Right atrium auricular region (tissue), 2 donors: ENCODE measurements around the gene TEX22. TPM values are rescaled to one million over a fixed set of nuclear protein-coding genes. Genes with fewer than 3 reads are reported as not detected.

Source experiments
- DNase-seq: peaks from one replicate; pipeline ENCODE4 v3.0.0-alpha.2; 2019; ENCODE audit warnings: low spot score
- H3K27ac ChIP-seq, 2 donors: fragments of 200-600 bp; sonication (generic); 1 replicate in 1 of 2; 2 replicates in 1 of 2; pipeline ENCODE4 v1.5.1; 2016 to 2019
- H3K27me3 ChIP-seq, 2 donors: fragments of 200-600 bp; sonication (generic); one replicate each; pipeline versions ENCODE4 v1.5.1 to v1.6.0; 2017 to 2019
- H3K36me3 ChIP-seq: fragments of 200-600 bp; sonication (generic); one replicate; pipeline ENCODE4 v1.5.1; 2016
- H3K4me1 ChIP-seq, 2 donors: fragments of 200-600 bp; sonication (generic); one replicate each; pipeline versions ENCODE4 v1.5.1 to v1.6.0; 2017 to 2019
- H3K4me3 ChIP-seq, 2 donors: fragments of 200-600 bp; sonication (generic); 1 replicate in 1 of 2; 2 replicates in 1 of 2; pipeline ENCODE4 v1.5.1; 2017 to 2019; ENCODE audit warnings: mild to moderate bottlenecking in 1 of 2, moderate library complexity in 1 of 2
- H3K9me3 ChIP-seq, 2 donors: fragments of 200-600 bp; sonication (generic); one replicate each; pipeline ENCODE4 v1.5.1; 2019
- total RNA-seq, 2 donors: library from RNA; depleted of rRNA; stranded (reverse); fragments of >200 nt; gene quantifications; one replicate each; pipeline ENCODE4 v1.1.0, GENCODE V29; 2016
- TF ChIP-seq, protein P1 (sequence below), 2 donors: fragments of 200-600 bp; sonication (generic); IDR thresholded peaks; one replicate each; pipeline ENCODE4 v1.5.1; 2019; ENCODE audit warnings: antibody characterized with exemption in 2 of 2

TEX22 gene
- total RNA-seq, 2 donors from 2014 or later = 0.16 TPM; not detected in 1

DNA sequence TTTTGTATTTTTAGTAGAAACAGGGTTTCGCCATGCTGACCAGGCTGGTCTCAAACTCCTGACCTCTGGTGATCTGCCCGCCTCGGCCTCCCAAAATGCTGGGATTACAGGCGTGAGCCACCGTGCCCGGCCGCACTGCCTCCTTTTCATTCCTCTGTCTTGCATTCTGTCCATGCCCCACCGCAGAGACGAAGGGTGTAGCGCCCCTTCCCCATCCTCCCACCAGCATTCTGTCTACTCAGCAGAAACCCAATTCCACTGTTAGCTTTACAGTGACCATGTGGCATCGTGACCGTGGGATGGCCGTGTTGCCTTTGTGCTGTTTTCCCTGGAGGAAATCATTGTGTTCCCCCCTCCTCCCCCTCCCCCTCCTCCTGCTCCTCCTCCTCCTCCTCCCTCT is 10.3 kb downstream of the TEX22 start:
- no peaks in the 10 kb centered on the region for H3K27me3 ChIP-seq
- TF ChIP-seq, protein P1, sequence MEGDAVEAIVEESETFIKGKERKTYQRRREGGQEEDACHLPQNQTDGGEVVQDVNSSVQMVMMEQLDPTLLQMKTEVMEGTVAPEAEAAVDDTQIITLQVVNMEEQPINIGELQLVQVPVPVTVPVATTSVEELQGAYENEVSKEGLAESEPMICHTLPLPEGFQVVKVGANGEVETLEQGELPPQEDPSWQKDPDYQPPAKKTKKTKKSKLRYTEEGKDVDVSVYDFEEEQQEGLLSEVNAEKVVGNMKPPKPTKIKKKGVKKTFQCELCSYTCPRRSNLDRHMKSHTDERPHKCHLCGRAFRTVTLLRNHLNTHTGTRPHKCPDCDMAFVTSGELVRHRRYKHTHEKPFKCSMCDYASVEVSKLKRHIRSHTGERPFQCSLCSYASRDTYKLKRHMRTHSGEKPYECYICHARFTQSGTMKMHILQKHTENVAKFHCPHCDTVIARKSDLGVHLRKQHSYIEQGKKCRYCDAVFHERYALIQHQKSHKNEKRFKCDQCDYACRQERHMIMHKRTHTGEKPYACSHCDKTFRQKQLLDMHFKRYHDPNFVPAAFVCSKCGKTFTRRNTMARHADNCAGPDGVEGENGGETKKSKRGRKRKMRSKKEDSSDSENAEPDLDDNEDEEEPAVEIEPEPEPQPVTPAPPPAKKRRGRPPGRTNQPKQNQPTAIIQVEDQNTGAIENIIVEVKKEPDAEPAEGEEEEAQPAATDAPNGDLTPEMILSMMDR (IDR thresholded peaks at IDR 0.05) = no peak

DNA sequence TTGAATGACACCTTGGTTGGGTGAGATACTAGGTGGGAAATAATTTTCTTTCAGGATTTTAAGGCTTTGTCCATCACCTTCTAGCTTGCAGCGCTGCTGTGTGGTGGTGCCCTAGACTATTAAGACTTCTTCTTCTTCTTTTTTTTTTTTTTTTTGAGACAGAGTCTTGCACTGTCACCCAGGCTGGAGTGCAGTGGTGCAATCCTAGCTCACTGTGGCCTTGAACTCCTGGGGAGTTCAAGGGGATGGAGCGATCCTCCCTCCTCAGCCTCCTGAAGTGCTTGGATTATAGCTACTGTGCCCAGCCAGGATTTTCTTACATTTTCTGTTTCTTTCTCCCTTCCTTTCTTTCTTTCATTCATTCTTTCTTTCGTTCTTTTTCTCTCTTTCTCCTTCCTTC is 11.0 kb downstream of the TEX22 start:
- DNase-seq = no peak
- H3K4me3 ChIP-seq = no peak overlapping the region
- TF ChIP-seq, protein P1 (IDR thresholded peaks at IDR 0.05) = no peak
- peaks cover 0 to 18% of the 10 kb centered on the region in 2 donors for H3K4me1 ChIP-seq
- no peak overlapping the region for H3K27ac ChIP-seq
- H3K27me3 ChIP-seq = no peaks in the 10 kb centered on the region
- no peaks in the 10 kb centered on the region for H3K36me3 ChIP-seq
- H3K9me3 ChIP-seq = no peaks in the 10 kb centered on the region

More for the DNA sequence above, 10.3 kb downstream of the TEX22 start:
- Histone ChIP-seq H3K36me3 (no peaks in the 10 kb centered on the region), H3K4me3 (no peak overlapping the region), H3K9me3 (no peaks in the 10 kb centered on the region), H3K27ac (no peak overlapping the region), H3K4me1 (peaks cover 0 to 15% of the 10 kb centered on the region in 2 donors)
- DNase-seq = no peak

DNA sequence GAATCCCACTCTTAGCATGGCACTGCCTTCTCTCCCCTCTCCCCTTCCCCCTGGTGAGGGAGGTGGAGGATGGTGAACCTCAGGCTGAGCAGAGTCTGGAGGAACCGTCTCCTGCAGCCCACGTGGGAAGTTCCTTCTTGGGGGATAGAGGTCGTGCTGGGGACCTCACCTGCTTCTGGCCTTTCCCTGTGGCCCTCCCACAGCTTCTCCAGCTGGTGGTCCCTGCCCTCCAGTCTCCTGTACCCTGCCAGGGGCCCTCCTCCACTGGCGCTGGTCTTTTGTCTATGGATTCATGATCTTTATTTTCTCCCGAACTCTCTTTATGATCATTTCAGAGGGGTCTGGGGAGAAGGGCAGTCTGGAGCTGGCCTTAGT is 12.3 kb downstream of the TEX22 start:
- Histone ChIP-seq H3K27ac (no peak overlapping the region), H3K4me3 (peak overlapping the region in 1 of 2 donors; percentile 48), H3K4me1 (peaks cover 0 to 27% of the 10 kb centered on the region in 2 donors), H3K36me3 (no peaks in the 10 kb centered on the region), H3K9me3 (no peaks in the 10 kb centered on the region), H3K27me3 (no peaks in the 10 kb centered on the region)
- TF ChIP-seq, protein P1 (IDR thresholded peaks at IDR 0.05) = no peak
- DNase-seq = no peak

DNA sequence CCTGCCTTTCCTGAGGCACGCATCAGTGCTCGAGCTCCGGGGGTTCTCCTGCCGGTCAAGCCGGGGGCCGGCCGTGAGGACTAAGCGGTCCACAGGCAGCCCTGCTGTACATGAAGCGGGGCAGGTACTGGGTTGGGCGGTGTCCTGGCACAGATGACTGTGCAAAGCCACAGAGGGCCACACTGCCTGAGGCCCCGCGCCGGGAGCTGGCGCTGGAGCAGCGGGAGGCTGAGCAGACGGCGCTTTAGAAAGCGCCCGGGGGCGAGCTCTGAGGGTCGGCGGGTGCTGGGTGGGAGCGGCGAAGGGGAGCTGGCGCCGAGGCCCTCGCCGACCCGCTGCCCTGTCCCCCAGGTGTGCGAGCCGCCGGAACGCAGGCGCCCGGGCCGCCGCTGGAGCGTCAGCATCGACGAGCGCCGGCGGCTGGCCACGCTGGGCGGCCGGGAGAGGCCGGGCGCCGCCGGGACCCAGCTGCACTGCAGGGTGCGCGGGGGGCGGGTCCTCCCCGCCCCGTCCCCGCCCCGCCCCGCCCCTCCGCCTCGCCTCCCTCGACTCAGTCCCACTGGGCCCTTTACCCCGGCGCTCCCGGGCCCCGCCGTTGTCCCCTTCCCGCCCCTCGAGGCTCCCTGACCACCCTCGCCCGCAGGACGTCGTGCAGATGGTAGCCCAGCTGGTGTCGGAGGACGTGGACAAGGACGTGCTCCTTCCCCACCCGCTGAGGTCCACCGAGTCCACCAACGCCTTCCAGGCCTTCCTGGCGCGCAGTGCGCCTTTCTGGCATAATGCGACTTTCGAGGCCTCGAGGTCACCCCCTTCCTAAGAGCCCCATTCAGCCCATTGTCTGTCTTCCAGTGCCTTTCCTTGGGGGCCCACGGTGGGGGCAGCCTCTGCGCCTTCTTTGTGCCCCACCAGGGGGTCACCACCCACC is 12.9 kb downstream of the TEX22 start:
- TF ChIP-seq, protein P1 (IDR thresholded peaks at IDR 0.05) = no peak
- no peak for DNase-seq
- Histone ChIP-seq H3K27me3 (no peaks in the 10 kb centered on the region), H3K36me3 (no peaks in the 10 kb centered on the region), H3K9me3 (no peaks in the 10 kb centered on the region), H3K27ac (no peak overlapping the region), H3K4me1 (peaks cover 0 to 31% of the 10 kb centered on the region in 2 donors), H3K4me3 (peak overlapping the region; percentile 28 to 48)

DNA sequence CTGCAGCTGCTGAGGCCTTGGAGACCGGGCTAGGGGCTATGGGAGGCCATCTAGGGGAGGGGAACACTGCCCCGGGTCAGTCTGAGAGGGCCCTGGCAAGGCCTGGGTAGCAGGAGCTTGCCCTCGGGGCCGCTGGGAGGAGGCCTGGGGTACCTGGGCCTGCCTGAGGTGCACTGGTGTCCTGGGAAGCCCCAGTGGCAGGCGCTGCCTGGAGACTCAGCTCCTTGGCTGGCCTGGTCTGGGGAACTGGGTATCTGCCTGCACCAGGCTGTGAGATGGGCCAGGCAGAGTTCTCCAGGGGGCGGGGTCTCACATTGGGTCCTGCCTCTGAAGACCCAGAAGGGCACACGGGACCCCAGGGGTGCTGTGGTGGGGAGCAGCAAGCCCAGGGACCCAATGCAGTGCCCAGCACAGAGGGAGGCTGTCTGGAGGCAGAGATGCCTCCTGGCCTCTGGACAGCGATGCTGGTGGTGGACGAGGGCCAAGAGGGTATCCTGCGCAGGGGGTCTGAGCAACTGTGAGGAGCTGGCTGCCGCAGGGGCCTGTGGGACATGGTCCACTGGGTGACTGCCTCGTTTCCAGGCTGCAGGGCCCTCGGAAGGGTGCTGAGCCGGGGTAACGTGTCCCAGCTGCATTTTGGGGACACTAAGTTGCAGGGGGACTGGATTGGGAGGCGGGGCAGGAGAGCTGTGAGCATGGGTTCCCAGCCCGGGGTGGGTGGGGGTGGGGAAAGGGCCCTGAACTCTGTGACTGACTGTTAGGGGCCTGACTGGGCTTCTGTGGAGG is 13.8 kb downstream of the TEX22 start:
- DNase-seq = no peak
- peaks cover 0 to 31% of the 10 kb centered on the region in 2 donors for H3K4me1 ChIP-seq
- no peak overlapping the region for H3K27ac ChIP-seq
- no peaks in the 10 kb centered on the region for H3K9me3 ChIP-seq
- H3K4me3 ChIP-seq = no peak overlapping the region
- H3K36me3 ChIP-seq = no peaks in the 10 kb centered on the region
- no peaks in the 10 kb centered on the region for H3K27me3 ChIP-seq
- TF ChIP-seq, protein P1 (IDR thresholded peaks at IDR 0.05) = no peak
